B cell (primary cell): ENCODE results near the gene QSOX1.

Experiments
- CTCF ChIP-seq: fragments of 200-600 bp; IDR thresholded peaks from one replicate; pipeline ENCODE4 v1.8.0; 2022; ENCODE audit warnings: antibody characterized with exemption, mild to moderate bottlenecking
- EZH2 ChIP-seq: IDR thresholded peaks from 2 replicates; pipeline ENCODE4 v1.6.1; 2012; ENCODE audit warnings: borderline replicate concordance, low read depth, mild to moderate bottlenecking, moderate library complexity, low read length; ENCODE audit not compliant: insufficient read depth, poor library complexity, severe bottlenecking

DNA sequence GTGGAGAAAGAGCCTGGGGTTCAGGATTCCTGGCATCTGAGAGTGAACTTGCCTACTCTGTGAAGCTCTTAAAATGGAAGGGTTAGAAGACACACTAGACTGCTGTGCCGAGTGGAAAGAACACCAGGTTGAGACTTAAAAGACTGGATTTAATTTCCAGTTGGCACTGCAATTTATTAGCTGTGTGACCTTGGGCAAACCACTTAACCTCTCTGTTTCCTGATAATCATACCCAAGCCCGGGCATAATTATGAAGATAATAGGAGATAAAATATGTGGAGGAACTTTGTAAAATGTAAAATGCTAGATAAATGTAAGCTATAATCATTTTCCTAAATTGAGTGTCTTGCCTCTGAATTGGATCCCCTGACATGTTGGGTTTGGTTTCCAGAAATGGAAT lies 70.7 kb downstream of the QSOX1 start:
- TF ChIP-seq CTCF, result no peak
- no peak for TF ChIP-seq EZH2
